HEK293 (cell line): ENCODE measurements around the gene C16orf86.

Experiments used
- CTCF ChIA-PET: fragments of 350-600 bp; formaldehyde crosslinking; extraction: SDS; loops from one replicate; lab custom pipeline; 2021; ENCODE audit warnings: antibody characterized with exemption; lab: Yijun Ruan, JAX
- POLR2A ChIA-PET: fragments of 300-600 bp; formaldehyde crosslinking; extraction: SDS; loops from one replicate; lab custom pipeline; 2020; ENCODE audit warnings: antibody characterized with exemption, inconsistent platforms; lab: Yijun Ruan, JAX
- H3K27ac ChIP-seq: fragments of 200-500 bp; sonication (Bioruptor generic); 2 replicates; pipeline ENCODE4 v1.5.1; 2014; ENCODE audit warnings: low read depth, low read length, control low read depth, inconsistent platforms; ENCODE audit errors: extremely low read depth
- H3K36me3 ChIP-seq, 2 experiments: fragments of 200-500 bp in 1 of 2; sonication (Bioruptor generic) in 1 of 2; 1 replicate in 1 of 2; 2 replicates in 1 of 2; pipeline ENCODE4 v1.5.1; 2014 to 2017; ENCODE audit warnings: inconsistent platforms in 2 of 2, low read length in 2 of 2; ENCODE audit not compliant: control insufficient read depth in 2 of 2, insufficient read depth in 1 of 2
- H3K4me1 ChIP-seq: fragments of 200-500 bp; sonication (Bioruptor generic); 2 replicates; pipeline ENCODE4 v1.5.1; 2014; ENCODE audit warnings: mild to moderate bottlenecking, low read length, inconsistent platforms; ENCODE audit not compliant: control insufficient read depth, insufficient read depth
- H3K4me3 ChIP-seq: 2 replicates; pipeline ENCODE4 v1.5.1; 2011; ENCODE audit warnings: low read depth, mild to moderate bottlenecking, control low read depth, low read length, moderate library complexity
- H3K9me3 ChIP-seq: fragments of 200-500 bp; sonication (Bioruptor generic); 2 replicates; pipeline ENCODE4 v1.5.1; 2014; ENCODE audit warnings: low read depth, low read length, inconsistent platforms; ENCODE audit not compliant: control insufficient read depth, insufficient read depth
- BCL11B ChIP-seq: fragments of 450-650 bp; formaldehyde crosslinking; IDR thresholded peaks from 2 replicates; pipeline ENCODE4 v1.5.1; 2016; ENCODE audit warnings: low read depth, missing biosample characterization, missing genetic modification characterization
- KLF16 ChIP-seq: fragments of 450-650 bp; formaldehyde crosslinking; IDR thresholded peaks from 2 replicates; pipeline ENCODE4 v1.5.1; 2017; ENCODE audit warnings: missing biosample characterization, missing genetic modification characterization
- TRIM28 ChIP-seq: IDR thresholded peaks from 2 replicates; pipeline ENCODE4 v1.6.1; 2011; ENCODE audit warnings: low read length, control low read depth, borderline replicate concordance
- ZNF121 ChIP-seq: fragments of 450-650 bp; formaldehyde crosslinking; IDR thresholded peaks from 2 replicates; pipeline ENCODE4 v1.5.1; 2016; ENCODE audit warnings: missing biosample characterization, missing genetic modification characterization
- ZNF146 ChIP-seq: fragments of 450-650 bp; formaldehyde crosslinking; IDR thresholded peaks from 2 replicates; pipeline ENCODE4 v1.5.1; 2016; ENCODE audit warnings: missing biosample characterization, missing genetic modification characterization
- ZNF155 ChIP-seq: fragments of 450-650 bp; formaldehyde crosslinking; IDR thresholded peaks from 2 replicates; pipeline ENCODE4 v1.5.1; 2016; ENCODE audit warnings: missing biosample characterization, missing genetic modification characterization
- ZNF157 ChIP-seq: fragments of 450-650 bp; formaldehyde crosslinking; IDR thresholded peaks from 2 replicates; pipeline ENCODE4 v1.5.1; 2016; ENCODE audit warnings: missing biosample characterization, missing genetic modification characterization
- ZNF266 ChIP-seq: fragments of 450-650 bp; formaldehyde crosslinking; IDR thresholded peaks from 2 replicates; pipeline ENCODE4 v1.5.1; 2016; ENCODE audit warnings: missing biosample characterization, missing genetic modification characterization, low read depth
- ZNF354C ChIP-seq: fragments of 450-650 bp; formaldehyde crosslinking; IDR thresholded peaks from 2 replicates; pipeline ENCODE4 v1.5.1; 2016; ENCODE audit warnings: missing biosample characterization, missing genetic modification characterization, low read depth, borderline replicate concordance
- ZNF366 ChIP-seq: fragments of 450-650 bp; formaldehyde crosslinking; conservative IDR thresholded peaks from 2 replicates; pipeline ENCODE4 v1.5.1; 2016; ENCODE audit warnings: missing biosample characterization, missing genetic modification characterization
- ZNF473 ChIP-seq: fragments of 450-650 bp; formaldehyde crosslinking; IDR thresholded peaks from 2 replicates; pipeline ENCODE4 v1.5.1; 2017; ENCODE audit warnings: missing biosample characterization, missing genetic modification characterization
- ZNF548 ChIP-seq: fragments of 450-650 bp; formaldehyde crosslinking; IDR thresholded peaks from 2 replicates; pipeline ENCODE4 v1.5.1; 2016; ENCODE audit warnings: missing biosample characterization, missing genetic modification characterization
- ZNF701 ChIP-seq: fragments of 450-650 bp; formaldehyde crosslinking; IDR thresholded peaks from 2 replicates; pipeline ENCODE4 v1.5.1; 2016; ENCODE audit warnings: missing biosample characterization, missing genetic modification characterization
- ZNF791 ChIP-seq: fragments of 450-650 bp; formaldehyde crosslinking; IDR thresholded peaks from 2 replicates; pipeline ENCODE4 v1.5.1; 2016; ENCODE audit warnings: missing biosample characterization, missing genetic modification characterization
- TF ChIP-seq, protein P1 (sequence below): fragments of 450-650 bp; formaldehyde crosslinking; IDR thresholded peaks from 2 replicates; pipeline ENCODE4 v1.5.1; 2016; ENCODE audit warnings: missing biosample characterization, missing genetic modification characterization
- TF ChIP-seq, protein P2 (sequence below): fragments of 450-650 bp; formaldehyde crosslinking; IDR thresholded peaks from 2 replicates; pipeline ENCODE4 v1.5.1; 2016; ENCODE audit warnings: missing biosample characterization, missing genetic modification characterization, low read depth
- TF ChIP-seq, protein P3 (sequence below): fragments of 450-650 bp; formaldehyde crosslinking; IDR thresholded peaks from 2 replicates; pipeline ENCODE4 v1.5.1; 2016; ENCODE audit warnings: missing biosample characterization, missing genetic modification characterization

C16orf86 gene

GRCh38 chr16:67647681-67648080 is 18.9 kb upstream of the C16orf86 start:
- Histone ChIP-seq H3K27ac (no peak overlapping the region), H3K4me1 (no peaks in the 10 kb centered on the region), H3K36me3 (no peaks in the 10 kb centered on the region), H3K4me3 (no peak overlapping the region), H3K9me3 (no peaks in the 10 kb centered on the region)
- no peak for TF ChIP-seq ZNF157 (tag by site-specific recombination)
- TF ChIP-seq KLF16 (tag by site-specific recombination), result no peak
- no peak for TF ChIP-seq ZNF791 (tag by site-specific recombination)
- TF ChIP-seq, protein P1, sequence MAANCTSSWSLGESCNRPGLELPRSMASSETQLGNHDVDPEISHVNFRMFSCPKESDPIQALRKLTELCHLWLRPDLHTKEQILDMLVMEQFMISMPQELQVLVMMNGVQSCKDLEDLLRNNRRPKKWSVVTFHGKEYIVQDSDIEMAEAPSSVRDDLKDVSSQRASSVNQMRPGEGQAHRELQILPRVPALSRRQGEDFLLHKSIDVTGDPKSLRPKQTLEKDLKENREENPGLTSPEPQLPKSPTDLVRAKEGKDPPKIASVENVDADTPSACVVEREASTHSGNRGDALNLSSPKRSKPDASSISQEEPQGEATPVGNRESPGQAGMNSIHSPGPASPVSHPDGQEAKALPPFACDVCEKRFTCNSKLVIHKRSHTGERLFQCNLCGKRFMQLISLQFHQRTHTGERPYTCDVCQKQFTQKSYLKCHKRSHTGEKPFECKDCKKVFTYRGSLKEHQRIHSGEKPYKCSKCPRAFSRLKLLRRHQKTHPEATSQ (tag by site-specific recombination), result no peak
- no peak for TF ChIP-seq ZNF354C (tag by site-specific recombination)
- no peak for TF ChIP-seq ZNF155 (tag by site-specific recombination)
- no peak for TF ChIP-seq ZNF121 (tag by site-specific recombination)
- no peak for TF ChIP-seq ZNF146 (tag by site-specific recombination)
- ChIA-PET POLR2A (interaction anchor here (0.7 kb wide), 1 partner anchor 296 kb away, joined by 4 read pairs; no protein-coding TSS in a partner anchor), CTCF (interaction anchor here (0.9 to 9.9 kb wide), 3 partner anchors 97 to 126 kb away, joined by 3 to 119 read pairs (median 73); no protein-coding TSS in a partner anchor)

DNA sequence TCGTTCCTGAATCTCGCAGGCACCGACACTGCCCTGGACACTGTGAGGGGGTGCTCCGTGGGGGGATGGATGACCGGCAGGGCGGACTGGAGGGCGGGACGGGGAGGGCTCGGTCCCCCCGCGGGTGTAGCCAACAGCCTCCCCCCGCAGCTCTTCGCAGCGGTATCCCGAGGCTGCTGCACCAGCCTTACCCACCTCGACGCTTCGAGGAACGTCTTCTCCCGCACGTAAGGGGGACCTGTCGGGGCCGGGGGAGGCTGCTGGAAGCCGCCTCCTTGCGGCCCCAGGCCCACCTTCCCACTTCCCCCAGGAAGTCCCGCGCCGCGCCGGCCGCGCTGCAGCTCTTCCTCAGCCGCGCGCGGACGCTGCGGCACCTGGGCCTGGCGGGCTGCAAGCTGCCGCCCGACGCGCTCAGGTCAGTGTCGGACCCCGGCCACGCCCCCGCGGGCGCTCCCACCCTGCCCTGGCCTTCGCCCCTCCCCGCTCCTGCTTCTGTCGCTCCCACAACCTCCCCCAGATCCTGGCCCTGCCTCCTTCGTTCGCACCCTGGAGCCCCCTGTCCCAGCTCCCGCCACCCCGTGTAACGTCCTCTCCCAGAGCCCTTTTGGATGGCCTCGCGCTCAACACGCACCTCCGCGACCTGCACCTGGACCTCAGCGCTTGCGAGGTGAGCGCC is 18.4 kb upstream of the C16orf86 start:
- H3K36me3 ChIP-seq, result no peaks in the 10 kb centered on the region
- ChIA-PET POLR2A (interaction anchor here (0.7 to 0.9 kb wide), 2 partner anchors 86 to 295 kb away, joined by 3 to 4 read pairs; partner anchors contain the start of gene CTCF), CTCF (interaction anchor here (5.8 to 9.9 kb wide), 2 partner anchors 102 to 127 kb away, joined by 73 to 119 read pairs; no protein-coding TSS in a partner anchor)
- no peaks in the 10 kb centered on the region for H3K9me3 ChIP-seq
- TF ChIP-seq ZNF266 (tag by site-specific recombination) (no peak), BCL11B (no peak), ZNF701 (tag by site-specific recombination) (no peak), ZNF473 (no peak), ZNF366 (tag by site-specific recombination) (no peak), TRIM28 (no peak), ZNF548 (tag by site-specific recombination) (no peak)
- TF ChIP-seq, protein P2, sequence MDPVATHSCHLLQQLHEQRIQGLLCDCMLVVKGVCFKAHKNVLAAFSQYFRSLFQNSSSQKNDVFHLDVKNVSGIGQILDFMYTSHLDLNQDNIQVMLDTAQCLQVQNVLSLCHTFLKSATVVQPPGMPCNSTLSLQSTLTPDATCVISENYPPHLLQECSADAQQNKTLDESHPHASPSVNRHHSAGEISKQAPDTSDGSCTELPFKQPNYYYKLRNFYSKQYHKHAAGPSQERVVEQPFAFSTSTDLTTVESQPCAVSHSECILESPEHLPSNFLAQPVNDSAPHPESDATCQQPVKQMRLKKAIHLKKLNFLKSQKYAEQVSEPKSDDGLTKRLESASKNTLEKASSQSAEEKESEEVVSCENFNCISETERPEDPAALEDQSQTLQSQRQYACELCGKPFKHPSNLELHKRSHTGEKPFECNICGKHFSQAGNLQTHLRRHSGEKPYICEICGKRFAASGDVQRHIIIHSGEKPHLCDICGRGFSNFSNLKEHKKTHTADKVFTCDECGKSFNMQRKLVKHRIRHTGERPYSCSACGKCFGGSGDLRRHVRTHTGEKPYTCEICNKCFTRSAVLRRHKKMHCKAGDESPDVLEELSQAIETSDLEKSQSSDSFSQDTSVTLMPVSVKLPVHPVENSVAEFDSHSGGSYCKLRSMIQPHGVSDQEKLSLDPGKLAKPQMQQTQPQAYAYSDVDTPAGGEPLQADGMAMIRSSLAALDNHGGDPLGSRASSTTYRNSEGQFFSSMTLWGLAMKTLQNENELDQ (tag by site-specific recombination), result no peak
- TF ChIP-seq, protein P3, sequence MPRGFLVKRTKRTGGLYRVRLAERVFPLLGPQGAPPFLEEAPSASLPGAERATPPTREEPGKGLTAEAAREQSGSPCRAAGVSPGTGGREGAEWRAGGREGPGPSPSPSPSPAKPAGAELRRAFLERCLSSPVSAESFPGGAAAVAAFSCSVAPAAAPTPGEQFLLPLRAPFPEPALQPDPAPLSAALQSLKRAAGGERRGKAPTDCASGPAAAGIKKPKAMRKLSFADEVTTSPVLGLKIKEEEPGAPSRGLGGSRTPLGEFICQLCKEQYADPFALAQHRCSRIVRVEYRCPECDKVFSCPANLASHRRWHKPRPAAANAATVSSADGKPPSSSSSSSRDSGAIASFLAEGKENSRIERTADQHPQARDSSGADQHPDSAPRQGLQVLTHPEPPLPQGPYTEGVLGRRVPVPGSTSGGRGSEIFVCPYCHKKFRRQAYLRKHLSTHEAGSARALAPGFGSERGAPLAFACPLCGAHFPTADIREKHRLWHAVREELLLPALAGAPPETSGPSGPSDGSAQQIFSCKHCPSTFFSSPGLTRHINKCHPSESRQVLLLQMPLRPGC (tag by site-specific recombination), result no peak
- TF ChIP-seq, all 188 proteins: peak for 0
- Histone ChIP-seq H3K4me1 (peaks cover 2% of the 10 kb centered on the region; the same call in 1 of the 2 replicates), H3K4me3 (no peak overlapping the region), H3K27ac (no peak overlapping the region)
